D341Med (cell line): ENCODE results near the gene BLMH.
"Not testable (repeated sequence)": the region's sequence is repeated elsewhere in the genome, so short reads cannot be mapped to it uniquely, and the experiment has no call there.

Experiments used
- DNase-seq: peaks from one replicate; pipeline ENCODE4 v3.0.0; 2012; ENCODE audit warnings: low spot score

BLMH gene

GRCh38 chr17:30248786-30249185 lies 43.0 kb downstream of the BLMH start:
- DNase-seq = no peak

- no peak for DNase-seq
Observed at GRCh38 chr17:30246460-30246859, 45.3 kb downstream of the BLMH start.

GRCh38 chr17:30244853-30245385 lies 46.8 kb downstream of the BLMH start:
- DNase-seq = no peak

GRCh38 chr17:30243568-30243967 lies 48.2 kb downstream of the BLMH start:
- DNase-seq = peak; percentile 29

GRCh38 chr17:30243002-30243401 lies 48.7 kb downstream of the BLMH start:
- DNase-seq = no peak

GRCh38 chr17:30241051-30241450 lies 50.7 kb downstream of the BLMH start:
- peak; percentile 28 for DNase-seq

GRCh38 chr17:30240177-30240576 lies 51.6 kb downstream of the BLMH start:
- no peak for DNase-seq

- peak; percentile 37 for DNase-seq
Observed at GRCh38 chr17:30239089-30239462, 52.7 kb downstream of the BLMH start.

- peak; percentile 36 for DNase-seq
Observed at GRCh38 chr17:30238387-30239088, 53.2 kb downstream of the BLMH start.

GRCh38 chr17:30238003-30238344 lies 53.8 kb downstream of the BLMH start:
- no peak for DNase-seq

- DNase-seq = peak; percentile 37
Observed at GRCh38 chr17:30237296-30238002, 54.3 kb downstream of the BLMH start.

GRCh38 chr17:30236766-30237165 lies 55.0 kb downstream of the BLMH start:
- DNase-seq = peak; percentile 69

- no peak for DNase-seq
Observed at GRCh38 chr17:30236297-30236624, 55.5 kb downstream of the BLMH start.

- DNase-seq = peak; percentile 70
Observed at GRCh38 chr17:30235386-30236296, 56.1 kb downstream of the BLMH start, which contains the start of gene SLC6A4. TSS of gene SLC6A4 (minus strand) at chr17:30235697. CDS start at chr17:30221958, 13,739 bp downstream.

GRCh38 chr17:30234964-30235363 lies 56.8 kb downstream of the BLMH start:
- no peak for DNase-seq

GRCh38 chr17:30234296-30234695 lies 57.4 kb downstream of the BLMH start:
- DNase-seq = no peak

- no peak for DNase-seq
Observed at GRCh38 chr17:30232824-30233427, 58.8 kb downstream of the BLMH start.

- no peak for DNase-seq
Observed at GRCh38 chr17:30232015-30232823, 59.5 kb downstream of the BLMH start.

GRCh38 chr17:30230596-30231125 lies 61.1 kb downstream of the BLMH start:
- DNase-seq = no peak

- DNase-seq = not testable (repeated sequence)
Observed at GRCh38 chr17:30230009-30230408, 61.7 kb downstream of the BLMH start.

GRCh38 chr17:30229012-30229411 lies 62.7 kb downstream of the BLMH start:
- no peak for DNase-seq
